GM13977 (cell line): ENCODE results near the gene COL5A1.

Source experiments
- DNase-seq: peaks from one replicate; pipeline ENCODE4 v3.0.0; 2012; ENCODE audit warnings: low spot score
- in situ Hi-C: fragments of 300-500 bp; cut with MboI; formaldehyde crosslinking; loops from one replicate; pipeline ENCODE4 v1.12.0; 2022; ENCODE audit warnings: low sequenced_read_pairs, low pct_unique_long_range_greater_than_20kb, mixed read lengths, inconsistent platforms; ENCODE audit not compliant: unreplicated experiment
- TF ChIP-seq, protein P1 (sequence below): IDR thresholded peaks from 2 replicates; pipeline ENCODE4 v1.5.1; 2012; ENCODE audit warnings: mild to moderate bottlenecking, control low read depth; ENCODE audit not compliant: insufficient read depth; ENCODE audit errors: extremely low read depth, missing control alignments

COL5A1 gene

GRCh38 chr9:134846187-134846586 is 204.6 kb downstream of the COL5A1 start:
- TF ChIP-seq, protein P1, sequence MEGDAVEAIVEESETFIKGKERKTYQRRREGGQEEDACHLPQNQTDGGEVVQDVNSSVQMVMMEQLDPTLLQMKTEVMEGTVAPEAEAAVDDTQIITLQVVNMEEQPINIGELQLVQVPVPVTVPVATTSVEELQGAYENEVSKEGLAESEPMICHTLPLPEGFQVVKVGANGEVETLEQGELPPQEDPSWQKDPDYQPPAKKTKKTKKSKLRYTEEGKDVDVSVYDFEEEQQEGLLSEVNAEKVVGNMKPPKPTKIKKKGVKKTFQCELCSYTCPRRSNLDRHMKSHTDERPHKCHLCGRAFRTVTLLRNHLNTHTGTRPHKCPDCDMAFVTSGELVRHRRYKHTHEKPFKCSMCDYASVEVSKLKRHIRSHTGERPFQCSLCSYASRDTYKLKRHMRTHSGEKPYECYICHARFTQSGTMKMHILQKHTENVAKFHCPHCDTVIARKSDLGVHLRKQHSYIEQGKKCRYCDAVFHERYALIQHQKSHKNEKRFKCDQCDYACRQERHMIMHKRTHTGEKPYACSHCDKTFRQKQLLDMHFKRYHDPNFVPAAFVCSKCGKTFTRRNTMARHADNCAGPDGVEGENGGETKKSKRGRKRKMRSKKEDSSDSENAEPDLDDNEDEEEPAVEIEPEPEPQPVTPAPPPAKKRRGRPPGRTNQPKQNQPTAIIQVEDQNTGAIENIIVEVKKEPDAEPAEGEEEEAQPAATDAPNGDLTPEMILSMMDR: no peak
- in situ Hi-C loops: no loop called here

GRCh38 chr9:134846699-134847098 is 205.1 kb downstream of the COL5A1 start:
- TF ChIP-seq, protein P1: no peak
- in situ Hi-C loops: no loop called here
- DNase-seq: no peak

More at GRCh38 chr9:134846187-134846586, 204.6 kb downstream of the COL5A1 start:
- no peak for DNase-seq

- no peak for DNase-seq
- in situ Hi-C loops: no loop called here
- TF ChIP-seq, protein P1: no peak
Measured at GRCh38 chr9:134847138-134847537, 205.5 kb downstream of the COL5A1 start.

DNA sequence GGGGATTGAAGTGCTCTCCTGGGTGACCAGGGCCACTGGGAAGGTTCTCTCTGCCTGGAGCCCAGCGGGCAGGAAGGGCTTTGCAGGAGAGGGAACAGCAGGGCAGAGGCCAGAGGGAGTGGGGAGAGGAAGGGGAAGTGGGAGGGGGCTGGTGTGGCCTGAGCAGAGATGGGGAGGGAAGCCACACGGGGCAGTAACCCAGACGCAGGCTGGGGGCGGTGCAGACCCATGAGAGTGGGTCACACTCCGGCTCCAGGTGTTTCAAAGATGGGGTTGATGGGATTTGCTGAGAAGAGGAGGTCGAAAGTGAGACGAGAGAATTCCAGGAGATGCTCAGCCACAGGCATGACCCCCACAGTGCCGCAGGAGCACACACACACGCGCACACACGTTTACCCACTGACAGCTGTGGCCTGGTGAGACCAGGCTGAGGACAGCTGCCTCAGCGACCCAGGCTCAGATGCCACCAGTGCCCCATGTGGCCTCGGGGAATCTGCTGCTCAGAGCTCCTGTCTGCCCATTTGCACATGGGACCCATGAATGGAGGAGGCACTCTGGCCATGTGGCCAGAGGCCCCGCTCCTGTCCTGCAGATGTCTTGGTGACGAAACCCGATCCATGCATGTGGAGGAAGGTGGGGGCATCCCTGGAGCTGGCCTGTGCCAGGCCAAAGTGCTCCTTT is 206.3 kb downstream of the COL5A1 start:
- DNase-seq: no peak
- in situ Hi-C loops: no loop called here
- TF ChIP-seq, protein P1: no peak

GRCh38 chr9:134848504-134848903 is 206.9 kb downstream of the COL5A1 start:
- in situ Hi-C loops: no loop called here
- DNase-seq: no peak
- TF ChIP-seq, protein P1: no peak

- TF ChIP-seq, protein P1: no peak
- no peak for DNase-seq
- in situ Hi-C loops: no loop called here
Measured at GRCh38 chr9:134850611-134851010, 209.0 kb downstream of the COL5A1 start.
